Liver (tissue), 9 donors: Measurements from ENCODE around the gene TLE5. TPM values are rescaled to one million over a fixed set of nuclear protein-coding genes. Genes with fewer than 3 reads are reported as not detected.

Experiments used
- DNase-seq: peaks from one replicate; pipeline ENCODE4 v3.0.0-alpha.2; 2017; ENCODE audit warnings: low spot score
- H3K27ac ChIP-seq, 2 donors: one replicate each; pipeline ENCODE4 v1.7.0; 2013; ENCODE audit warnings: inconsistent platforms in 2 of 2, low read length in 2 of 2, control low read depth in 1 of 2, low read depth in 1 of 2, mild to moderate bottlenecking in 1 of 2
- H3K27me3 ChIP-seq, 4 donors: one replicate each; pipeline versions ENCODE4 v1.6.1 to v1.7.0; 2013; ENCODE audit warnings: low read length in 3 of 4, inconsistent platforms in 1 of 4, mild to moderate bottlenecking in 1 of 4, moderate library complexity in 1 of 4; ENCODE audit not compliant: control insufficient read depth in 4 of 4, insufficient read depth in 4 of 4
- H3K36me3 ChIP-seq, 4 donors: one replicate each; pipeline versions ENCODE4 v1.6.1 to v1.7.0; 2013; ENCODE audit warnings: low read length in 3 of 4, mild to moderate bottlenecking in 3 of 4, low read depth in 1 of 4, moderate library complexity in 1 of 4; ENCODE audit not compliant: control insufficient read depth in 4 of 4, insufficient read depth in 3 of 4
- H3K4me1 ChIP-seq, 4 donors: one replicate each; pipeline versions ENCODE4 v1.6.1 to v1.7.0; 2013; ENCODE audit warnings: low read length in 3 of 4, mild to moderate bottlenecking in 3 of 4, moderate library complexity in 1 of 4; ENCODE audit not compliant: control insufficient read depth in 4 of 4, insufficient read depth in 4 of 4
- H3K4me3 ChIP-seq, 3 donors: one replicate each; pipeline versions ENCODE4 v1.6.1 to v1.7.0; 2013; ENCODE audit warnings: low read length in 3 of 3, control low read depth in 1 of 3, low read depth in 1 of 3, mild to moderate bottlenecking in 1 of 3
- H3K9ac ChIP-seq, 2 donors: one replicate each; pipeline ENCODE4 v1.7.0; 2013; ENCODE audit warnings: low read length in 2 of 2, mild to moderate bottlenecking in 2 of 2, moderate library complexity in 2 of 2, control low read depth in 1 of 2, low read depth in 1 of 2
- H3K9me3 ChIP-seq, 4 donors: one replicate each; pipeline versions ENCODE4 v1.6.1 to v1.7.0; 2013; ENCODE audit warnings: low read length in 3 of 4; ENCODE audit not compliant: control insufficient read depth in 4 of 4
- ATF3 ChIP-seq: IDR thresholded peaks from 2 replicates; pipeline ENCODE4 v1.6.1; 2016; ENCODE audit warnings: antibody characterized with exemption
- CTCF ChIP-seq: fragments of 150-350 bp; IDR thresholded peaks from 2 replicates; pipeline ENCODE4 v1.5.1; 2017; ENCODE audit warnings: improper control_type of control experiment, low read depth, low read length; ENCODE audit not compliant: missing input control
- FOXA1 ChIP-seq: IDR thresholded peaks from 2 replicates; pipeline ENCODE4 v1.6.1; 2016; ENCODE audit warnings: antibody characterized with exemption
- FOXA2 ChIP-seq: IDR thresholded peaks from 2 replicates; pipeline ENCODE4 v1.6.1; 2016; ENCODE audit warnings: antibody characterized with exemption
- GABPA ChIP-seq, 2 donors: IDR thresholded peaks in 1 of 2; conservative IDR thresholded peaks in 1 of 2; 2 replicates each; pipeline ENCODE4 v1.6.1; 2016; ENCODE audit warnings: antibody characterized with exemption in 2 of 2, mild to moderate bottlenecking in 1 of 2, moderate library complexity in 1 of 2
- HNF4A ChIP-seq, 2 donors: conservative IDR thresholded peaks; 2 replicates each; pipeline ENCODE4 v1.6.1; 2016; ENCODE audit warnings: antibody characterized with exemption in 2 of 2, mild to moderate bottlenecking in 2 of 2
- HNF4G ChIP-seq: IDR thresholded peaks from 2 replicates; pipeline ENCODE4 v1.6.1; 2016; ENCODE audit warnings: antibody characterized with exemption
- JUND ChIP-seq, 2 donors: IDR thresholded peaks; 2 replicates each; pipeline ENCODE4 v1.6.1; 2016; ENCODE audit warnings: antibody characterized with exemption in 2 of 2
- MAX ChIP-seq: IDR thresholded peaks from 2 replicates; pipeline ENCODE4 v1.6.1; 2016; ENCODE audit warnings: antibody characterized with exemption
- REST ChIP-seq: IDR thresholded peaks from 2 replicates; pipeline ENCODE4 v1.6.1; 2016; ENCODE audit warnings: antibody characterized with exemption, mild to moderate bottlenecking
- SP1 ChIP-seq: IDR thresholded peaks from 2 replicates; pipeline ENCODE4 v1.6.1; 2018; ENCODE audit warnings: antibody characterized with exemption, mild to moderate bottlenecking
- TAF1 ChIP-seq: conservative IDR thresholded peaks from 2 replicates; pipeline ENCODE4 v1.6.1; 2016; ENCODE audit warnings: antibody characterized with exemption, mild to moderate bottlenecking
- YY1 ChIP-seq: IDR thresholded peaks from 2 replicates; pipeline ENCODE4 v1.6.1; 2016; ENCODE audit warnings: antibody characterized with exemption, mild to moderate bottlenecking
- ZBTB33 ChIP-seq: IDR thresholded peaks from 2 replicates; pipeline ENCODE4 v1.6.1; 2016; ENCODE audit warnings: antibody characterized with exemption
- WGBS: extraction: QIAGEN DNeasy Blood & Tissue Kit; methylation state at CpG from one replicate; pipeline ENCODE4 v1.1.7; 2013; 5-methylcytosine and 5-hydroxymethylcytosine counted together
- polyA plus RNA-seq, 2 donors: library from polyadenylated mRNA; stranded (reverse) in 1 of 2; unstranded in 1 of 2; fragments of 200-250 nt in 1 of 2; fragments of >200 nt in 1 of 2; fragmentation: Nextera tagmentation in 1 of 2; extraction: Ambion mirVana in 1 of 2; gene quantifications; one replicate each; pipeline versions ENCODE4 v1.2.1 to v1.2.3, GENCODE V29; 2013 to 2015
- total RNA-seq, 2 donors: library from RNA; depleted of rRNA; stranded (reverse); fragments of >200 nt; gene quantifications; one replicate each; pipeline ENCODE4 v1.2.3, GENCODE V29; 2014
- donor health status: healthy.
- donor health status: healthy.
- donor health status: healthy.
- donor health status: healthy.
- donor health status: healthy.

Gene TLE5
- total and polyA plus RNA-seq, 4 donors: 47.2 to 166 (median 54.9) TPM

- Histone ChIP-seq H3K4me3 (no peak overlapping the region), H3K27me3 (no peaks in the 10 kb centered on the region), H3K4me1 (peaks cover 24 to 70% (median 47%) of the 10 kb centered on the region in 4 donors), H3K36me3 (no peaks in the 10 kb centered on the region), H3K27ac (peak overlapping the region; percentile 16 to 76), H3K9me3 (no peaks in the 10 kb centered on the region), H3K9ac (peak overlapping the region in 1 of 2 donors; percentile 25)
- WGBS: 74% methylated on average over 24 of the region's 24 CpGs
- TF ChIP-seq ZBTB33 (no peak), CTCF (no peak), HNF4G (no peak)
- DNase-seq: no peak
Measured at GRCh38 chr19:3097442-3097871, 35.2 kb upstream of the TLE5 start.

- H3K9me3 ChIP-seq: no peaks in the 10 kb centered on the region
- 60% methylated on average over 11 of the region's 11 CpGs for WGBS
- DNase-seq: no peak
- no peak for TF ChIP-seq REST
- TF ChIP-seq HNF4A (conservative IDR thresholded peaks at IDR 0.05): no peak
- TF ChIP-seq GABPA (IDR thresholded peaks at IDR 0.05 in 1 of 2, conservative IDR thresholded peaks at IDR 0.05 in 1 of 2): no peak
- TF ChIP-seq MAX: no peak
- TF ChIP-seq HNF4G: no peak
- TF ChIP-seq ZBTB33: no peak
- no peak for TF ChIP-seq SP1
- TF ChIP-seq ATF3: no peak
- no peak for TF ChIP-seq TAF1
- no peak for TF ChIP-seq FOXA1
- no peak for TF ChIP-seq JUND (IDR thresholded peaks at IDR 0.05)
- no peak for TF ChIP-seq FOXA2
- TF ChIP-seq YY1: no peak
- peak overlapping the region in 1 of 2 donors; percentile 76 for H3K27ac ChIP-seq
- H3K36me3 ChIP-seq: no peaks in the 10 kb centered on the region
- H3K4me1 ChIP-seq: peaks cover 24 to 65% (median 44%) of the 10 kb centered on the region in 4 donors
- peak overlapping the region in 1 of 2 donors; percentile 38 for H3K9ac ChIP-seq
- H3K27me3 ChIP-seq: no peaks in the 10 kb centered on the region
- H3K4me3 ChIP-seq: no peak overlapping the region
Measured at GRCh38 chr19:3096902-3097326, 34.6 kb upstream of the TLE5 start.
